IgD-negative memory B cell (primary cell): ENCODE measurements around the gene RCOR2. TPM values are rescaled to one million over a fixed set of nuclear protein-coding genes. Genes with fewer than 3 reads are reported as not detected.

Experiments
- H3K27ac Mint-ChIP-seq, 3 donors: one replicate each; pipeline ENCODE4 v1.8.0; 2020 to 2022; ENCODE audit warnings: mild to moderate bottlenecking in 3 of 3, mixed read lengths in 3 of 3, moderate library complexity in 1 of 3
- H3K27me3 Mint-ChIP-seq: one replicate; pipeline ENCODE4 v1.8.0; 2021; ENCODE audit warnings: mixed read lengths
- H3K36me3 Mint-ChIP-seq: one replicate; pipeline ENCODE4 v1.8.0; 2020; ENCODE audit warnings: mild to moderate bottlenecking, mixed read lengths
- H3K4me1 Mint-ChIP-seq, 3 donors: one replicate each; pipeline ENCODE4 v1.8.0; 2020 to 2022; ENCODE audit warnings: mixed read lengths in 3 of 3, mild to moderate bottlenecking in 1 of 3
- H3K4me3 Mint-ChIP-seq, 4 donors: one replicate each; pipeline ENCODE4 v1.8.0; 2020 to 2022; ENCODE audit warnings: mild to moderate bottlenecking in 4 of 4, mixed read lengths in 4 of 4, moderate library complexity in 3 of 4
- H3K9me3 Mint-ChIP-seq, 3 donors: one replicate each; pipeline ENCODE4 v1.8.0; 2020 to 2021; ENCODE audit warnings: mixed read lengths in 3 of 3, mild to moderate bottlenecking in 1 of 3
- polyA plus RNA-seq: library from polyadenylated mRNA; unstranded; fragments of 300-500 nt; fragmentation: Illumina TruSeq; gene quantifications from one replicate; pipeline ENCODE4 v1.2.3, GENCODE V29; 2021

RCOR2 gene
- polyA plus RNA-seq, 1 donor from 2014 or later, result not detected

DNA sequence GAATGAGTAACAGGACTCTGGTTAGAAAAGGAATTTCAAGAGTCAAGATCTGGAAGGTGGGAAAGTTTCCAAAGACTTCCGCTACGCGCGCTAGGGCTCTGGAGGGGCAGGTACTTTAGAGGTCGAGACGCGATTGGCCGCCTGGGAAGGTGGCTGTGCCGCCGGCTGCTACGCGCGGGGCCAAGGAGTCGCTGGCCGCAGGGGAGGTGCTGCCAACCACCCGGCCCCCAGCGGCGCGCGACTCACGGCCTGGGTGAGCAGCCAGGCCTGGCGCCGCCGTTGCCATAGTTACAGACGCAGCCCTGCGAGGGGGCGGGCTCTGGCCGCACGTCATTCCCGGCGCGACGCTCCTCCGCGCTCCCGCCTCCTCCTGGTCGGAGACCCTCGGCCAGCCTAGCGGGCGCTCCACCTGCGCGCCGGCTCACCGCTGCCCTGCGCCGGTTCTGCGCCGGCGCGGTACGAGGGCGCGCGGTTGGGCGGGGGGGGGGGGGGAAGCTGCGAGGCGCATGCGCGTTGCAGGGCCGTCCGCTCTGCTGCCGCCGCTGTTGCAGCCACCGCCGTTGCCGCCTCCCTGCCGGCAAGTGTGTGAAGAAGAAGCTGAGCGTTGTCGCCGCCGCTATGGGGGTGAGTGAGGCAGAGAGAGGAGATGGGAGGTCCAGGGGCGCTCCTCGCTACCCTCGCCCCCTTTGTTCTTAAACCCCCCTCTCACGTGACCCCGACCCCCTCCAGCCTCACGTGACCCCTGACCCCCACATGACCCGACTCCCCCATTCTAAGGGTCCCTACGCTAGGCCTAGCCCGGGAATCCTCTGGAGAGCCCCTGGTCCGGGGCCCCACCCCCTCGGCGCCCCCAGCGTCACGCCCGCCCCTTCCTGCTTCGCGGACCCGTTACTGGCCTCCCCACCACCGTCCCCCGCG lies 21.8 kb upstream of the RCOR2 start, which contains the start of gene NAA40:
NAA40 (plus strand) TSS at position 524 of the 918 bp plus-strand sequence; CDS start at position 619, 95 bp downstream.
- Mint-ChIP-seq H3K4me3 (peak within 1 kb of the TSS; percentile 82 to 97 (median 89)), H3K9me3 (no peaks in the 10 kb centered on the region), H3K4me1 (peaks cover 21 to 24% (median 22%) of the 10 kb centered on the region in 3 donors), H3K27me3 (no peaks in the 10 kb centered on the region), H3K36me3 (no peaks in the 10 kb centered on the region), H3K27ac (peak within 1 kb of the TSS; percentile 87 to 99 (median 89))

DNA sequence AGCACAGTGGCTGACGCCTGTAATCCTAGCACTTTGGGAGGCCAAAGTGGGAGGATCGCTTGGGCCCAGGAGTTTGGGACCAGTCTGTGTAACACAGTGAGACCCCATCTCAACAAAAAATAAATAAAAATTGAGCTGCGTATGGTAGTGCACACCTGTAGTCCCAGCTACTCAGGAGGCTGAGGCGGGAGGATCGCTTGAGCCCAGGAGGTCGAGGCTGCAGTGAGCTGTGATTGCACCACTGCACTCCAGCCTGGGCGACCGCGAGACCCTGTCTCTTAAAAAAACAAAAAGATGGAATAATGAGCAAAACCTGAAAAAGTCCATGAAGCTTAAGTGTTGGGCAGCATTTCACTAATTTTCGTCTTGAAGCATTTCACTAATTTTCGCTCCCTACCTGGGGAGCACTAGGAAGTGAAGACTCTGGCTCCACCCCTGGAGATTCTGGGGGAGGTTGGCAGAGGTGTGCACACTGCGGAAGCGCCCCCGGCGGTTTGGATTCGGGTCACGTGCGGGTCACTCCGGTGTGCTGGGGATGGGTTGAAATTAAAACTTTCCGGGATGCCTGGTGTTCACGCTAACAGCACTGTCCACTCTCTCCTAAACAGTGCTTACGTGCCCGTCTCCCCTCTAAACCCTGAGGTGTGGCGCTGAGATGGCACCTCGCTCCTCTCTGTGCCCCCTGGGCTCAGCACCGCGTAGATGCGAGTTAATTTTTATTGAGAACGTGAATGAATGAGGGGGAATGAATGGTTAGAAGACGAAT lies 20.9 kb upstream of the RCOR2 start:
- Mint-ChIP-seq H3K27ac (peak overlapping the region; percentile 87 to 99 (median 87)), H3K27me3 (no peaks in the 10 kb centered on the region), H3K36me3 (peaks cover 2% of the 10 kb centered on the region)

GRCh38 chr11:63933459-63933858 lies 16.5 kb upstream of the RCOR2 start:
- H3K4me1 Mint-ChIP-seq, result peaks cover 5 to 7% (median 6%) of the 10 kb centered on the region in 3 donors
- H3K27me3 Mint-ChIP-seq, result peaks cover 2% of the 10 kb centered on the region
- H3K9me3 Mint-ChIP-seq, result no peaks in the 10 kb centered on the region
- peak overlapping the region in 2 of 4 donors; percentile 38 to 70 for H3K4me3 Mint-ChIP-seq
- H3K27ac Mint-ChIP-seq, result peak overlapping the region in 1 of 3 donors; percentile 58
- peaks cover 3% of the 10 kb centered on the region for H3K36me3 Mint-ChIP-seq

More for the DNA sequence above, 20.9 kb upstream of the RCOR2 start:
- Mint-ChIP-seq H3K4me3 (peak overlapping the region; percentile 82 to 97 (median 89)), H3K9me3 (no peaks in the 10 kb centered on the region), H3K4me1 (peaks cover 21 to 22% (median 22%) of the 10 kb centered on the region in 3 donors)

GRCh38 chr11:63931876-63932275 lies 14.9 kb upstream of the RCOR2 start:
- Mint-ChIP-seq H3K4me3 (no peak overlapping the region), H3K27ac (no peak overlapping the region), H3K9me3 (no peaks in the 10 kb centered on the region), H3K36me3 (peaks cover 3% of the 10 kb centered on the region), H3K27me3 (peaks cover 2% of the 10 kb centered on the region), H3K4me1 (peaks cover 0 to 2% (median 0%) of the 10 kb centered on the region in 3 donors)

DNA sequence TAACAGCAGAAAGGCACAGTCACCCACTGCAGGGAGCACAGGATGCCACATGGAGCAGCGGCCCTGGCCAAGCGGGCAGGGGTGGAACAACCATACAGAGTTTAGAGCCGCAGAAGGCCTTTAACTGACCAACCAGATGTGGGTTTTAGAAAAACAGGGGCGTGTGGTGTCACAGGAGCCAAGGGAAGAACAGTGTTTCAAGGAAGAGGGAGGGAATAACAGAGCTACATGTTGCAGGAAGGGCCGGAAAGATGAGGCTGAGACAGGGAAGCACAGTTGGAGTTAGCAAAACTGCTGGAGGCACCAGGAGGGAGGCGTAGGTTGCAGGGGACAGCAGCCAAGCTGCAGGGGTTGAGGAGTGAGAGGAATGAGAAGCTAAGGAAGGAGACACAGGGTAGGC lies 14.1 kb upstream of the RCOR2 start:
- Mint-ChIP-seq H3K36me3 (peaks cover 3% of the 10 kb centered on the region), H3K4me1 (peaks cover 0 to 2% (median 0%) of the 10 kb centered on the region in 3 donors), H3K4me3 (no peak overlapping the region), H3K27ac (no peak overlapping the region), H3K27me3 (peaks cover 2% of the 10 kb centered on the region), H3K9me3 (no peaks in the 10 kb centered on the region)

GRCh38 chr11:63929616-63930015 lies 12.7 kb upstream of the RCOR2 start:
- no peak overlapping the region for H3K27ac Mint-ChIP-seq
- H3K4me3 Mint-ChIP-seq, result peak overlapping the region in 1 of 4 donors; percentile 37
- H3K9me3 Mint-ChIP-seq, result no peaks in the 10 kb centered on the region
- peaks cover 2% of the 10 kb centered on the region for H3K27me3 Mint-ChIP-seq
- H3K4me1 Mint-ChIP-seq, result no peaks in the 10 kb centered on the region
- peaks cover 3% of the 10 kb centered on the region for H3K36me3 Mint-ChIP-seq

- Mint-ChIP-seq H3K4me3 (no peak overlapping the region), H3K4me1 (peaks cover 0 to 8% (median 3%) of the 10 kb centered on the region in 3 donors), H3K27me3 (no peaks in the 10 kb centered on the region), H3K9me3 (no peaks in the 10 kb centered on the region), H3K36me3 (no peaks in the 10 kb centered on the region), H3K27ac (peak overlapping the region in 1 of 3 donors; percentile 80)
Measured at GRCh38 chr11:63923319-63923718, 6.4 kb upstream of the RCOR2 start.

DNA sequence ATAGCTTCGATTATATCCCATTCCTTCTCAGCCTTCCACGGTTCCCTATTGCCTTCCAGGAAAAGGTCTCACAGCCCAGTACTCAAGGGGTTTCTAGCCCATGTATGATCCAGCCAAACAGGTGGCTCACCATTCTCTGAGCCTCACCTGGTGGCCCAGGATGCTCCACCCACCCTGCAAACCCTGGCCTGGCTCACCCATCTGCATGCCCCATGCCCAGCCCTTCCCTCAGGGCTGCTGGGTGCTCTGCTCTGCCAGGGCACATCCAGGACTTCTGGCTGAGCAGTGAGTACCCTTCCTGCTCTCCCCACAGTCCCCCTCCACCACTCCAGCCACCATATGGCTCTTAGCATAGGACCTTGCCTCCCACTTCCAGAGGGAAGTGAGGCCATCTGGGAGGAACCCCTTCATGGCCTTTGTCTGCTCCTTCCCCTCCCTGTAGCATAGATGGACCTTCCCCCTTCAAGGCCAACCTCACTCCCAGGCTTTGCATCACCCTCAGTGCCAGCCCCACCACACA lies 5.8 kb upstream of the RCOR2 start:
- Mint-ChIP-seq H3K27me3 (no peaks in the 10 kb centered on the region), H3K4me1 (peaks cover 0 to 8% (median 3%) of the 10 kb centered on the region in 3 donors), H3K27ac (no peak overlapping the region), H3K4me3 (no peak overlapping the region), H3K36me3 (no peaks in the 10 kb centered on the region), H3K9me3 (no peaks in the 10 kb centered on the region)

GRCh38 chr11:63920939-63921417 lies 4.0 kb upstream of the RCOR2 start:
- H3K4me3 Mint-ChIP-seq, result no peak overlapping the region
- H3K27ac Mint-ChIP-seq, result peak overlapping the region in 1 of 3 donors; percentile 59
- peaks cover 0 to 10% (median 3%) of the 10 kb centered on the region in 3 donors for H3K4me1 Mint-ChIP-seq
- peaks cover 5% of the 10 kb centered on the region for H3K27me3 Mint-ChIP-seq
- H3K9me3 Mint-ChIP-seq, result no peaks in the 10 kb centered on the region
- H3K36me3 Mint-ChIP-seq, result no peaks in the 10 kb centered on the region

GRCh38 chr11:63920126-63920938 lies 3.4 kb upstream of the RCOR2 start:
- Mint-ChIP-seq H3K27me3 (peaks cover 5% of the 10 kb centered on the region), H3K36me3 (no peaks in the 10 kb centered on the region), H3K4me1 (peaks cover 0 to 10% (median 3%) of the 10 kb centered on the region in 3 donors), H3K9me3 (no peaks in the 10 kb centered on the region), H3K27ac (peak overlapping the region in 1 of 3 donors; percentile 76), H3K4me3 (peak overlapping the region in 1 of 4 donors; percentile 23)

- H3K27ac Mint-ChIP-seq, result peak overlapping the region in 1 of 3 donors; percentile 76
- H3K4me1 Mint-ChIP-seq, result peaks cover 0 to 10% (median 3%) of the 10 kb centered on the region in 3 donors
- H3K27me3 Mint-ChIP-seq, result peaks cover 8% of the 10 kb centered on the region
- no peaks in the 10 kb centered on the region for H3K9me3 Mint-ChIP-seq
- H3K36me3 Mint-ChIP-seq, result no peaks in the 10 kb centered on the region
- peak overlapping the region in 2 of 4 donors; percentile 23 to 57 for H3K4me3 Mint-ChIP-seq
Measured at GRCh38 chr11:63919267-63920125, 2.5 kb upstream of the RCOR2 start.

- H3K27me3 Mint-ChIP-seq, result peaks cover 11% of the 10 kb centered on the region
- H3K4me1 Mint-ChIP-seq, result peaks cover 0 to 8% (median 3%) of the 10 kb centered on the region in 3 donors
- H3K27ac Mint-ChIP-seq, result no peak overlapping the region
- H3K36me3 Mint-ChIP-seq, result no peaks in the 10 kb centered on the region
- peak overlapping the region; percentile 26 to 92 (median 56) for H3K4me3 Mint-ChIP-seq
- H3K9me3 Mint-ChIP-seq, result no peaks in the 10 kb centered on the region
Measured at GRCh38 chr11:63918507-63919191, 1.7 kb upstream of the RCOR2 start.
